GM21526 (cell line): ENCODE measurements around the gene XRN1.
"Not testable (repeated sequence)": the region's sequence is repeated elsewhere in the genome, so short reads cannot be mapped to it uniquely, and the experiment has no call there.

Experiments
- ATAC-seq: cut with Tn5 transposase; IDR thresholded peaks from one replicate; pipeline ENCODE4 v1.9.1; 2021; ENCODE audit warnings: moderate library complexity; ENCODE audit not compliant: unreplicated experiment, low FRiP score

XRN1 gene

DNA sequence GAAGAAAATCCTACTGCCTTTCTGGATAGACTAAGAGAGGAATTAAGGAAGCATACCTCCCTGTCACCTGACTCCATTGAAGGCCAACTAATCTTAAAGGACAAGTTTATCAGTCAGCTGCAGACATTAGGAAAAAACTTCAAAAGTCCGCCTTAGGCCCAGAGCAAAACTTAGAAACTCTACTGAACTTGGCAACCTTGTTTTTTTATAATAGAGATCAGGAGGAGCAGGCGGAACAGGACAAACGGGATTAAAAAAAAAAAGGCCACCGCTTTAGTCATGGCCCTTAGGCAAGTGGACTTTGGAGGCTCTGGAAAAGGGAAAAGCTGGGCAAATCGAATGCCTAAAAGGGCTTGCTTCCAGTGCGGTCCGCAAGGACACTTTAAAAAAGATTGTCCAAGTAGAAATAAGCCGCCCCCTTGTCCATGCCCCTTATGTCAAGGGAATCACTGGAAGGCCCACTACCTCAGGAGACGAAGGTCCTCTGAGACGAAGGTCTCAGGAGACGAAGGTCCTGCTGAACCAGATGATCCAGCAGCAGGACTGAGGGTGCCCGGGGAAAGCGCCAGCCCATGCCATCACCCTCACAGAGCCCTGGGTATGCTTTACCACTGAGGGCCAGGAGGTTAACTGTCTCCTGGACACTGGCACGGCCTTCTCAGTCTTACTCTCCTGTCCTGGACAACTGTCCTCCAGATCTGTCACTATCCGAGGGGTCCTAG lies 8.2 kb downstream of the XRN1 start:
- ATAC-seq: not testable (repeated sequence)

DNA sequence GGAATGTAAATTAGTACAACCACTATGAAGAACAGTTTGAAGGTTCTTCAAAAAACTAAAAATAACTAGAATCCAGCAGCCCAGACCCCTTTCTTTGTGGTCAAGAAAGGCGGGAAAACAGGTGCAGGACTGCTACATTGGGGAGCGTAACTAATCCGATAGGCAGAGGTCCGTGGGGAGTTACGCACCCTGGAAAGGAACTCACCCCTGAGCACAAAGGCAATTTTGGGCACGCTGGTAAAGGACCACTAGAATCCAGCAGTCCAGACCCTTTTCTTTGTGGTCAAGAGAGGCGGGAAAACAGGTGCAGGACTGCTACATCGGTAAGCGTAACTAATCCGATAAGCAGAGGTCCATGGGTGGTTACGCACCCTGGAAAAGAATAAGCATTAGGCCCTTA lies 9.7 kb downstream of the XRN1 start:
- not testable (repeated sequence) for ATAC-seq

DNA sequence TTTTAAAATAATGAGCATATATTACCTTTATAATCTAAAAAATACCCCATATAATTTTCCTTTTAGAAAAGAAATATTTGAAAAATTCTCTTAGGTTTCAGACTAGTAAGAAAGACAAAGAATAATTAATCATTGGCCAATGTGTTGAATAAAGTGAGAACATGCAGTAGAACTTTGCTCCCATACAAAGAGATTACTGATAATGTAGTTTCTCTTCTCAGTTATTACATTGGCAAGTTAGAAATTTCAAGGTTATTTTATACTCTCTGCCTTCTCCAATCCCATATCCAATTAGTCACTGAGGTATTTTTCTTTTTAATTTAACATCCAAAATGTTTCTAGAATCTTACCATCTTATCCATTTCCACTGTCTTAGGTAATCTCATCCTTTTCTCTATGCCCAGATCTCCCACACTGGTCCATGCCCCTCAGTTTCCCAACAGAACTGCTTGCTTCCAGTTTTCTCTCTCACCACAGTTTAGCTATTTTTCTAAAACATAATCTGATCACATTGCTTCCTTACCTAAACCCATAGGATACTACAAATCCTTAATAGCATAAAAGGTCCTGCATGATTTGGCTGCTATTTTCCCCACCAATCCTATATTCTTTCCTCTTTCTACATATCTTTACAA lies 10.8 kb downstream of the XRN1 start:
- no peak for ATAC-seq

- no peak for ATAC-seq
Measured at GRCh38 chr3:142434503-142434902, 13.3 kb downstream of the XRN1 start.

GRCh38 chr3:142433110-142433509 lies 14.7 kb downstream of the XRN1 start:
- no peak for ATAC-seq

DNA sequence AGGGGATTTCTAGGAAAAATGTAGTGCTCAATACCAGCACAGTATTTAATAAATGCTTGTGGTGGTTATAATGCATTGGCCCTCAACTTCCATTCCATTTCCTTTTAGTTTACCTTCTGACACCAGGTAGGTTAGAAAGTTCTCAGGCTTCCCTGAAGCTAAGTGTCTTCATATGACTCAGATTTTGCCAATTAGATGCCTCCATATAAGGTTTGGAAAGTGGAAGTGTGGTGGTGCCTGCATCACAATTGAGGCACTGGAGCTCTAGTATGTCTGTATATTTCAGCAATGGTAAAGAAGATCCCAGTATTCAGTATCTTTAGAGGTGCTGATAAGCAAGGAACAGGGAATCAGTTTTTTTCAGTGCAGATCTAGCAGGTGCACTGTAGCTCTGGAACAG lies 18.3 kb downstream of the XRN1 start:
- ATAC-seq: no peak

- ATAC-seq: no peak
Measured at GRCh38 chr3:142424754-142425153, 23.1 kb downstream of the XRN1 start.

DNA sequence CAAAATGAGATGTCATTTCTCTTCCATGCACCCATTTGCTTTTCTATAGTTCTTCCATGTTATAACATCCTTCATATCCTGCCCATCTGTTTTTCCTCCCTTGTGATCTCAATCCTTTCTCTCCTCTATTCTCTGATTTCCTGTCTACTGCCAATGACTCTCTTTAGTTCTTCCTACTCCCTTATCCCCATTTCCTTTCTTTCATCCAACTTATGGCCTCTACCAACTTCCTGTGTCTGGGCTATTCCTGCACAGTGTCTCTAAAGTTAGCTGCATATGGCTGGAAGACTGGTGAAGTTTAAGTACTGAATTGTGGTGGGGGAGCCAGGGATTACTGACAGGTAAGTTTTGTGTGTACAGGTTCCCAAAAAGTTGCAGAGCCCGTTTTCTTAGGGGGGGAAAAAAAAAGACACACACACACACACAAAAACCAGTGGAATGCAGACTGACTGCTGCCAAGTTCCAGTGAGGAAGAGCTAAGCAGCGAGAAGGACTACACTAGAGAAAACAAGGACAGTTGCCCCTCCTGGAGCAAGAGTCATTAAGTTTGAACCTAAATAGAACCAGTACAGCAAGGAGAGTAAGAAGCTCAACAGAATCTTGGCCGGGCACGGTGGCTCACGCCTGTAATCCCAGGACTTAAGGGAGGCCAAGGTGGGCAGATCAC lies 28.8 kb downstream of the XRN1 start:
- ATAC-seq: no peak

GRCh38 chr3:142417302-142417701 lies 30.5 kb downstream of the XRN1 start:
- no peak for ATAC-seq

- not testable (repeated sequence) for ATAC-seq
Measured at GRCh38 chr3:142400537-142400936, 47.3 kb downstream of the XRN1 start.

DNA sequence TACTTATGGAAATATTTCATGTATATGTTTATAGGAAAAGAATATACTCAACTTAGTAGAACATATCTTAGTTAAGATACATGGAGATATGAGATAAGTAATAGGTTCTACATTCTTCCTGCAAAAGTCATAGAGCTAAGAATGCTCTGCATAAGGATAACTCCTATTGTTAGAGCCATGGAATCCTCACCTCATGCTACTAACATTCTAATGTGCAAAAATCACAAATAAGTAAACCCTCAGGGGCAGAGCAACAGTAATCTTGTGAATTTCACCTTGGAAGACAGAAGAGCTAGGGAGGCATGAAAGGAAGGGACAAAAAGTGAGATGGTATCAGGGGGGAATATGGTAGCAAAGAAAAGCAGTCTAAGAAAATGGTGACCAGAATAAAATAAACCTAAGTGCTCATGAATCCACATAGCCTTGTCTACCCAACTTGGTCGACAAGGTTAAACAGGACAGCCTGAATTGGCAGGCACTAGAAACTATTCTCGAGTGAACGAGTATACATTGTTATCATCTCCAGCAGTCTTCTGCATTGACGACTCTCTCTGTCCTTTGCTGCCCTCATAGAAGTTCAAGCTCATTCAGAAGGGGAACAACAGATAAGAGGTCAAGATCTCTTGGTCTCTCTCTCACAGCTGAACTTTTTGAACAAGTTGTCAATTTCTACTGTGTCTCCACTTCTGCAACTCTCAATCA lies 52.8 kb downstream of the XRN1 start:
- no peak for ATAC-seq

GRCh38 chr3:142385078-142385477 lies 62.8 kb downstream of the XRN1 start:
- no peak for ATAC-seq

GRCh38 chr3:142374687-142375086 lies 73.2 kb downstream of the XRN1 start:
- ATAC-seq: no peak

- not testable (repeated sequence) for ATAC-seq
Measured at GRCh38 chr3:142369576-142369975, 78.3 kb downstream of the XRN1 start.

- no peak for ATAC-seq
Measured at GRCh38 chr3:142366434-142366833, 81.4 kb downstream of the XRN1 start.

DNA sequence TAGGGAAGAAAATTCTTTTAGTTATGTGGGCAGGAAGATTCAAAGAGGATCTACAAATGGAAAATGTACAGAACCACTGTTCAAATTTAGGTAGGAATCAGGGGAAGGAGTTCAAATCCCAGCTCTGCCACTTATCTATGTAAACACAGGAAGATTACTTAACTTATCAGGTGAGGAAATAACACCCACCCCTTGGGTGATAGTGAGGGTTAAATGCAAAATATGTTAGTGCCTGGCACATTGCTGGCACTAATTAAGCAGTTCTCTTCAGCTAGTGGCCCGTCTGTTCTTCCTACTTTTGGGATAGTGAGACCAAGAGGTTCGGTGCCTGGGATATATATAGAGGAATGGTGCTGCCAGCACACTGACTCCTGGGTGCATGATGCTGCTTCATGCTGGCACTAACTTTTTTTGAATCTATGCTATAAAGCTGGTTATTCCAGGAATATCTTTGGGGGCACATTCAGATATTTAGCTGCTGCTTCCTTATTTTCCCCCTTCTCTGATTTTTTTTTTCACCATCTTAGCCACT lies 83.8 kb downstream of the XRN1 start:
- no peak for ATAC-seq

GRCh38 chr3:142363433-142363832 lies 84.4 kb downstream of the XRN1 start:
- ATAC-seq: not testable (repeated sequence)

GRCh38 chr3:142359367-142359766 lies 88.5 kb downstream of the XRN1 start:
- no peak for ATAC-seq

GRCh38 chr3:142356818-142357217 lies 91.0 kb downstream of the XRN1 start:
- ATAC-seq: peak; percentile 37

- ATAC-seq: no peak
Measured at GRCh38 chr3:142355692-142356091, 92.1 kb downstream of the XRN1 start.

DNA sequence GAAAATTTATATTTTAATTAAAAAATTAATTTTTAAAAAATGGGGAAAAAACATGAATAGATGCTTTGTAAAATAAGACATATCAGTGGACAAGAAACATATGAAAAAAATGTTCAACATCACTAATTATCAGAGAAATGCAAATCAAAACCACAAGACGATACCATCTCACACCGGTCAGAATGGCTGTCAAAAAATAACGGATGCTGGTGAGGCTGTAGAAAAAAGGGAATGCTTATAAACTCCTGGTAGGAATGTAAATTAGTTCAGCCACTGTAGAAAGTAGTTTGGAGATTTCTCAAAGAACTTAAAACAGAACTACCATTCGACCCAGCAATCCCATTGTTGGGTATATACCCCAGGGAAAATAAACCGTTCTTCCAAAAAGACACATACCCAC lies 93.8 kb downstream of the XRN1 start:
- no peak for ATAC-seq
